D341Med (cell line): ENCODE measurements around the gene TCN1.
"Not testable (repeated sequence)": the region's sequence is repeated elsewhere in the genome, so short reads cannot be mapped to it uniquely, and the experiment has no call there.

Experiments used
- DNase-seq: peaks from one replicate; pipeline ENCODE4 v3.0.0; 2012; ENCODE audit warnings: low spot score

The TCN1 gene

GRCh38 chr11:59866397-59866796 is at the start of gene TCN1:
Gene TCN1, minus strand, starts transcription at chr11:59866487. Its CDS starts 17 bp downstream, at chr11:59866470.
- DNase-seq: no peak

- not testable (repeated sequence) for DNase-seq
Observed at GRCh38 chr11:59903569-59903968, 37.3 kb upstream of the TCN1 start.

- no peak for DNase-seq
Observed at GRCh38 chr11:59901306-59901705, 35.0 kb upstream of the TCN1 start.

GRCh38 chr11:59900366-59901126 is 34.3 kb upstream of the TCN1 start:
- DNase-seq: no peak

- no peak for DNase-seq
Observed at GRCh38 chr11:59899532-59899931, 33.2 kb upstream of the TCN1 start.

- DNase-seq: no peak
Observed at GRCh38 chr11:59898650-59899049, 32.4 kb upstream of the TCN1 start.

GRCh38 chr11:59898046-59898445 is 31.8 kb upstream of the TCN1 start:
- DNase-seq: no peak

- DNase-seq: no peak
Observed at GRCh38 chr11:59894616-59895015, 28.3 kb upstream of the TCN1 start.

GRCh38 chr11:59891781-59892181 is 25.5 kb upstream of the TCN1 start:
- DNase-seq: no peak

GRCh38 chr11:59887156-59887555 is 20.9 kb upstream of the TCN1 start:
- DNase-seq: not testable (repeated sequence)

- DNase-seq: no peak
Observed at GRCh38 chr11:59883597-59883996, 17.3 kb upstream of the TCN1 start.

- no peak for DNase-seq
Observed at GRCh38 chr11:59879567-59879966, 13.3 kb upstream of the TCN1 start.

- DNase-seq: no peak
Observed at GRCh38 chr11:59878575-59878974, 12.3 kb upstream of the TCN1 start, which contains the start of gene OOSP3. Gene OOSP3, plus strand, starts transcription at chr11:59878782. Its CDS starts 27 bp downstream, at chr11:59878809.

- DNase-seq: no peak
Observed at GRCh38 chr11:59877784-59878183, 11.5 kb upstream of the TCN1 start.

GRCh38 chr11:59877325-59877724 is 11.0 kb upstream of the TCN1 start:
- no peak for DNase-seq

- no peak for DNase-seq
Observed at GRCh38 chr11:59875856-59876519, 9.7 kb upstream of the TCN1 start.

- DNase-seq: no peak
Observed at GRCh38 chr11:59872076-59872475, 5.8 kb upstream of the TCN1 start.

GRCh38 chr11:59867946-59868345 is 1.7 kb upstream of the TCN1 start:
- no peak for DNase-seq

GRCh38 chr11:59866836-59867235 is 549 bp upstream of the TCN1 start:
- no peak for DNase-seq

GRCh38 chr11:59865031-59865430 is 1.3 kb downstream of the TCN1 start:
- DNase-seq: no peak

GRCh38 chr11:59862252-59862651 is 4.0 kb downstream of the TCN1 start:
- DNase-seq: no peak

- DNase-seq: no peak
Observed at GRCh38 chr11:59859673-59860072, 6.6 kb downstream of the TCN1 start.
